BE2C (cell line): ENCODE measurements around the gene BSCL2. TPM values are rescaled to one million over a fixed set of nuclear protein-coding genes. Genes with fewer than 3 reads are reported as not detected.
"Not testable (repeated sequence)": the region's sequence is repeated elsewhere in the genome, so short reads cannot be mapped to it uniquely, and the experiment has no call there.

Source experiments
- DNase-seq: peaks from one replicate; pipeline ENCODE4 v3.0.0-alpha.2; 2020
- H3K27me3 ChIP-seq: fragments of 250-450 bp; sonication (Bioruptor Pico); 2 replicates; pipeline ENCODE4 v1.5.1; 2020; ENCODE audit warnings: mild to moderate bottlenecking
- H3K36me3 ChIP-seq: fragments of 250-450 bp; sonication (Bioruptor Pico); 2 replicates; pipeline ENCODE4 v1.5.1; 2020; ENCODE audit warnings: mild to moderate bottlenecking
- H3K4me1 ChIP-seq: fragments of 250-450 bp; sonication (Bioruptor Pico); 2 replicates; pipeline ENCODE4 v1.5.1; 2020
- H3K4me3 ChIP-seq: 2 replicates; pipeline ENCODE4 v1.5.1; 2011; ENCODE audit warnings: low read depth, low read length
- H3K9me3 ChIP-seq: fragments of 250-450 bp; sonication (Bioruptor Pico); 2 replicates; pipeline ENCODE4 v1.5.1; 2020
- polyA plus RNA-seq: library from polyadenylated mRNA; unstranded; fragments of >200 nt; gene quantifications from one replicate; pipeline ENCODE4 v1.2.1, GENCODE V29; 2012; ENCODE audit warnings: low read depth, missing spikeins; ENCODE audit not compliant: insufficient read length, insufficient read depth
- TF ChIP-seq, protein P1 (sequence below): IDR thresholded peaks from 2 replicates; pipeline ENCODE4 v1.5.1; 2012; ENCODE audit warnings: mild to moderate bottlenecking, low read depth, low read length

BSCL2 gene
- polyA plus RNA-seq, result 159 TPM

- Histone ChIP-seq H3K36me3 (peaks cover 18% of the 10 kb centered on the region), H3K4me1 (peaks cover 8% of the 10 kb centered on the region), H3K9me3 (no peaks in the 10 kb centered on the region), H3K4me3 (peak within 1 kb of the TSS; percentile 74), H3K27me3 (no peaks in the 10 kb centered on the region)
- TF ChIP-seq, protein P1, sequence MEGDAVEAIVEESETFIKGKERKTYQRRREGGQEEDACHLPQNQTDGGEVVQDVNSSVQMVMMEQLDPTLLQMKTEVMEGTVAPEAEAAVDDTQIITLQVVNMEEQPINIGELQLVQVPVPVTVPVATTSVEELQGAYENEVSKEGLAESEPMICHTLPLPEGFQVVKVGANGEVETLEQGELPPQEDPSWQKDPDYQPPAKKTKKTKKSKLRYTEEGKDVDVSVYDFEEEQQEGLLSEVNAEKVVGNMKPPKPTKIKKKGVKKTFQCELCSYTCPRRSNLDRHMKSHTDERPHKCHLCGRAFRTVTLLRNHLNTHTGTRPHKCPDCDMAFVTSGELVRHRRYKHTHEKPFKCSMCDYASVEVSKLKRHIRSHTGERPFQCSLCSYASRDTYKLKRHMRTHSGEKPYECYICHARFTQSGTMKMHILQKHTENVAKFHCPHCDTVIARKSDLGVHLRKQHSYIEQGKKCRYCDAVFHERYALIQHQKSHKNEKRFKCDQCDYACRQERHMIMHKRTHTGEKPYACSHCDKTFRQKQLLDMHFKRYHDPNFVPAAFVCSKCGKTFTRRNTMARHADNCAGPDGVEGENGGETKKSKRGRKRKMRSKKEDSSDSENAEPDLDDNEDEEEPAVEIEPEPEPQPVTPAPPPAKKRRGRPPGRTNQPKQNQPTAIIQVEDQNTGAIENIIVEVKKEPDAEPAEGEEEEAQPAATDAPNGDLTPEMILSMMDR, result no peak
- DNase-seq, result peak; percentile 88
Observed at GRCh38 chr11:62707277-62707861, at the start of gene BSCL2, which contains the start of gene GNG3. Gene BSCL2, minus strand, starts transcription at chr11:62707424. Its CDS starts 229 bp downstream, at chr11:62707195. Gene GNG3, plus strand, starts transcription at chr11:62707676. Its CDS starts 620 bp downstream, at chr11:62708296.

DNA sequence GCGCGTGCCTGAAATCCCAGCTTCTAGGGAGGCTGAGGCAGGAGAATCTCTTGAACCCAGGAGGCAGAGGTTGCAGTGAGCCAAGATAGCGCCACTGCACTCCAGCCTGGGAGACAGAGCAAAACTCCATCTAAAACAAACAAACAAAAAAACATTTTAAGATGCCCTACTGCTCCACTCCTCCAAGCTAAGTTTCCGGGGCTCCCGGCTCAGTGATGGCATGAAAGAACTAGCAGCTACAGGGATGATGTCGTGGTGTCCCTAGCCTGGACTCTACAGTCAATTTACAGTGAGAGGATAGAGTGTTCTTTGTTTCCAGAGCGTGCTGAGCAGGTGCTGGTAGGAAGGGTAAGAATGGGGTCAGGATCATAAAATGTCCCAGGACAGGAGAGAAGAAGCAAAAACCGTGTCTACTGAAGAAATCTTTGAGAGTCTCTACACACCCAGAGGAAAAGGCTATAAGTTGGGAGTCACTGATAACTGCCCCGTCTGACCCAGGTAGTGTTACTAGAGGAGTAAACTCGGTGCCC, 47.9 kb upstream of the BSCL2 start:
- no peak overlapping the region for H3K4me3 ChIP-seq
- no peak for DNase-seq
- no peaks in the 10 kb centered on the region for H3K27me3 ChIP-seq
- no peaks in the 10 kb centered on the region for H3K36me3 ChIP-seq
- TF ChIP-seq, protein P1, result no peak
- H3K9me3 ChIP-seq, result no peaks in the 10 kb centered on the region
- H3K4me1 ChIP-seq, result no peaks in the 10 kb centered on the region

DNA sequence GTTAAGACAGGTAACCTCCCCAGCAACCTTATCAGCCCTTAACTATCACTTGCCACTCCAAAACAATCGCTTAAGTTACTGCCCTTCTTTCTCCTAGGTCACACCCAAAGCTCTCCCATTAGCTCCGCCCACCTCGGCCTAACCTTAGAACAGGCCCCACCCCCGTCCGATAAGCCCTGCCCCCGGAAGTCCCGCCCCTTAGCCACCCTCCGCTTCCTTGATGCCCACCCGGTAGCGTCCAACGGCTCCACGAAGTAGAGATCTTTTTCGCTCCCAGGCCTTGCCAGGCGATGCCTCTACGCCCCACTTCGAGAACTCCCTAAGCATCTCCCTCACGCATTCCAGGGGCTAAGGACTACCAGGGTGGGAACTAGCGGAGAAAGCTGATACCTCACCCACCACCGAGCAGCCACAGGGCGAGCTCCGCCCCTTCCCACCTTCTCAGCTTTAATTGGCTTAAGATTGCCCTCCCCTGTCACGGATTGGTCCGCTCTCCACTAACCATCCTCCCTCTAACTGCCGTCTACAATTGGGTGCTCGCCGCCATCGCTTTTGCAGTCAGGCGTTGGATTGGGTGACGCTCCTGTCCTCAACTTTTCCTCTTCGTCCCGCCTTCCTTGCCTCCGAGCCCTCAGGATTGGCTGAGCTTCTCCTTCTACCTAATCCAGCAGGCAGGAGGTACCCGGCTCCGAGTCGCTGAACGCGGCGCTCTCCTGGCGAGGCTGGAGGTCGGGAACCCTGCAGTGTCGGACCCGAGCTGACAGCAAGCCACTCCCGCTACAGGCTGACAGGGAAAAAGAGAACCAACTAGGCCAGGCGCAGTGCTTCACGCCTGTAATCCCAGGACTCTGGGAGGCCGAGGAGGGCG, 46.7 kb upstream of the BSCL2 start, which contains the start of gene ZBTB3:
Gene ZBTB3 (minus strand): TSS at position 425 of the 868 bp plus-strand sequence. CDS start 496 bp downstream, outside the sequence.
- H3K36me3 ChIP-seq, result no peaks in the 10 kb centered on the region
- no peaks in the 10 kb centered on the region for H3K9me3 ChIP-seq

DNA sequence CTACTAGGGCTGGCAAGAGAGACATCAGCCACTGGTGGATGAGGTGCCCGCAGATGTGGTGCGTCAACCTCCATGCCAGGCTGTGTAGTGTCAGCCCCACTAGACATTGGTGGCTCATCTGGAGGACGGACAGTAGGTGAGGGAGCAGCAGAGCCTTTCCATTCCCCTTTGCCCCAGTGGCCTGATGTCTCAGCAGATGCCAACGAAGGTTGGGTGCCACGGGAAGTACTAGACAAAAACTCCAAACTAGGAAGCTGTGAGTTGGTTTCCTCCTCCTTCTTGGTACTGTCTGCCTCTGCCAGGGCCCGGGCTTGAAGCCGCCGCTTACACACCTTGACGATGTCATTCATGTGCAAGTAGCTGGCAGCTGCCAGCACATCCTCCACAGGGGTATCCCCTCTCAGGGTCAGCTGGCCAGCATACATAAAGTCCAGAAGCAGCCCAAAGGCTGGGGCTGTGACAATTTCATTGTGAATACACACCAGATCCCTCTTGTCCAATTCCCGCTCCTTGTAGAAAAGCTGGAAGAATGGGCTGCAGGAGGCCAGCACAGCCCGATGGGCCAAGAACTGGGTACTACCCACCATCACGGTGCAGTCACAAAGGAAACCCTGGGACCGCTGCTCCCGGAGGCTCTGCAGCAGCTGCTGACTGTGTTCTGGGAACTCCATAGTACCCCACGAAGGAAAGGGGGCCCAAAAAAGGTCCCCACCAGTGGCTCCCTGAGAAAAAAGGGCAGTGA, 45.9 kb upstream of the BSCL2 start:
- Histone ChIP-seq H3K4me1 (no peaks in the 10 kb centered on the region), H3K27me3 (no peaks in the 10 kb centered on the region), H3K9me3 (no peaks in the 10 kb centered on the region), H3K36me3 (no peaks in the 10 kb centered on the region), H3K4me3 (peak overlapping the region; percentile 79)
- no peak for DNase-seq
- TF ChIP-seq, protein P1, result no peak

More for the DNA sequence above, 46.7 kb upstream of the BSCL2 start, which contains the start of gene ZBTB3:
- no peaks in the 10 kb centered on the region for H3K4me1 ChIP-seq
- DNase-seq, result peak; percentile 91
- TF ChIP-seq, protein P1, result no peak
- H3K4me3 ChIP-seq, result peak within 1 kb of the TSS; percentile 79
- no peaks in the 10 kb centered on the region for H3K27me3 ChIP-seq

GRCh38 chr11:62752177-62752785, 45.1 kb upstream of the BSCL2 start:
- Histone ChIP-seq H3K27me3 (no peaks in the 10 kb centered on the region), H3K9me3 (no peaks in the 10 kb centered on the region), H3K4me3 (no peak overlapping the region), H3K36me3 (no peaks in the 10 kb centered on the region), H3K4me1 (no peaks in the 10 kb centered on the region)
- DNase-seq, result no peak
- TF ChIP-seq, protein P1, result no peak

DNA sequence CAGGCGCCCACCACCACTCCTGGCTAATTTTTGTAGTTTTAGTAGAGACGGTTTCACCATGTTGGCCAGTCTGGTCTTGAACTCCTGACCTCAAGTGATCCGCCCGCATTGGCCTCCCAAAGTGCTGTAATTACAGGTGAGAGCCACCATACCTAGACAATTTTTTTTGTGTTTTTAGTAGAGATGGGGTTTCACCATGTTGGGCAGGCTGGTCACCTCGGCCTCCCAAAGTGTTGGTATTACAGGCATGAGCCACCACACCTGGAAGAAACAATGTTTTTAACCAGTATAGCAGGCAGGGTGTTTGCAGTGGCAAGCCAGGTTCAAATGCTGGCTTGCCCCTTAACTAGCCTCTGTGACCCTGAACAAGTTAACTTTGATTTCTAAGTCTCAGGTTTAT, 42.7 kb upstream of the BSCL2 start:
- not testable (repeated sequence) for H3K27me3 ChIP-seq, DNase-seq, H3K4me1 ChIP-seq, H3K4me3 ChIP-seq, H3K9me3 ChIP-seq, H3K36me3 ChIP-seq
